ENCODE results near the gene TMEM243.
A peak's percentile ranks its signal among the peaks of the same experiment; 100 is the strongest.
"Not testable (repeated sequence)": the region's sequence is repeated elsewhere in the genome, so short reads cannot be mapped to it uniquely, and the experiment has no call there.

TMEM243 gene

DNA sequence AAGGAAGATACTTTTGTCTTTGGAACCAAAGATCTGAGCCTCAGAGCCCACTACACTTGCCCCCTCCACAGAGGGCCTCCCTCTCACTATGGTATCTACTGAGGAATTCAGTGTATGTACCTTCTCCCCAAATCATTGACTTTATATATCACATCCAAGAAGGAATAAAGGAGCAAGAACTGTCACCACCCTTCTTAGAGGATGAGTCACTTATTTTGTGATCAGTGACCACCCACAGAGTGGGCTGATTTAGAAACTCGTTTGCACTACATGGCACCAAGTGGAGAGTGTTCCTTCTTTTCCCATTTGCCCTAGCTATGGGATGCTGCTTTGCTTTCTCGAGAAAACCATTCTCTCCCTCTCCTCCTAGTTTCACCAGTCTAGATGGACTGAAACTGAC, 5.7 kb downstream of the TMEM243 start:
- no peak for FAIRE-seq
- no peak for DNase-seq (ENCODE audit: extremely low spot score, insufficient read length, low read depth)

DNA sequence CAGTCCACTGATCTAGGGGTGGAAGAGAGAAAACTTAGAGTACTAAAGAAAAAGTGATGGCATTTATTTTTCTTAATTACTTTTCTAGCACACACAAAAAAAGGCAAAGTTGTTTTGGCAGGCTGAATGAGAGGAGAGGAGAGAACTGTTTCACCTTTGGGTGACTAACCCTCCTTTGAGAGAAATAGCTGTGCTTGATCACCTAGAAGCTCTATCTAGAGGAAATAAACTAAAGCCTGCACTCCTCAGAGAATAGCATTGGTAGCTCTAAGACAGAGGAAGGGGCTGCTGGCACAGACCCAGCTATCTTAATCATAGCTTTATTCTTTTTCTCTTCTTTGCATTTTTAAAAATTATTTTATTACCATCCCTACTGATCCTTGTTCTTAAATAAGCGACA, 6.3 kb downstream of the TMEM243 start:
- DNase-seq (ENCODE audit: extremely low spot score, insufficient read length, low read depth) (no peak), FAIRE-seq (peak; percentile 47)

- FAIRE-seq, result no peak
- no peak for DNase-seq (ENCODE audit: extremely low spot score, insufficient read length, low read depth)
Measured at GRCh38 chr7:87212498-87212897, 7.0 kb downstream of the TMEM243 start.

GRCh38 chr7:87210506-87210905, 9.0 kb downstream of the TMEM243 start:
- no peak for DNase-seq (ENCODE audit: extremely low spot score, insufficient read length, low read depth)
- FAIRE-seq, result no peak

DNA sequence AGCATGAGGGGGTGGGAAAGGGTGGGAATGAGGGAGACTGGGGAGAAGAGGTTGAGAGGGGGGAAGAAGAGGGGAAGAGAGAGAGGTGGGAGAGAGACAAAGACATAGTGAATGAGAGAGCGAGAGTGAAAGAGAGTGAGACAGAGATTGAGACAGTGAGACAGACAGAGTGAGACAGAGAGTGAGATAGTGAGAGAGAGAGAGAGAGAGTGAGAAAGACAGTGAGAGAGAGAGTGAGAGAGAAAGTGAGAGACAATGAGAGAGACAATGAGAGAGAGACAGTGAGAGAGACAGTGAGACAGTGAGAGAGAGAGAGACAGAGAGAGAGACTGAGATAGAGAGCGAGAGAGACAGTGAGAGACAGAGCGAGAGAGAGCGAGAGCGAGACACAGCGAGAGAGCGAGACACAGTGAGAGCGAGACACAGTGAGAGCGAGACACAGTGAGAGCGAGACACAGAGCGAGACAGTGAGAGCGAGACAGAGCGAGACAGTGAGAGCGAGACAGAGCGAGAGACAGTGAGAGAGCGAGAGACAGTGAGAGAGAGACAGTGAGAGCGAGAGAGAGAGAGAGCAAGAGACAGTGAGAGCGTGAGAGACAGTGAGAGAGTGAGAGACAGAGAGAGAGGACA, 10.1 kb downstream of the TMEM243 start:
- FAIRE-seq (no peak), DNase-seq (ENCODE audit: extremely low spot score, insufficient read length, low read depth) (no peak)

DNA sequence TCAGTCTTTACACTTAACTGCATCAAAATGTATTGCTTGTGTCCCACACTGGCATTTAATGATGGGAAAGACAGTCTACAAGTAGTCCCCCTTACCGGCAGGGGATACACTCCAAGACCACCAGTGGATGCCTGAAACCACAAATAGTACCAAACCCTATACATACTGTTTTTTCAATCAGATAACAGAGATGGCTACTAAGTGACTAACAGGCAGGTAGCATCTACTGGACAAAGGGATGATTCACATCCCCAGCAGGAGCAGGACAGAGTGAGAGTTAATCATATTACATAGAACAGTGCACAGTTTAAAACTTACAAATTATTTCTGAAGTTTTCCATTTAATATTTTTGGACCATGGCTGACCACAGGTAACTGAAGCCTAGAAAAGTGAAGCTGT, 13.2 kb downstream of the TMEM243 start:
- FAIRE-seq (no peak), DNase-seq (ENCODE audit: extremely low spot score, insufficient read length, low read depth) (no peak)

DNA sequence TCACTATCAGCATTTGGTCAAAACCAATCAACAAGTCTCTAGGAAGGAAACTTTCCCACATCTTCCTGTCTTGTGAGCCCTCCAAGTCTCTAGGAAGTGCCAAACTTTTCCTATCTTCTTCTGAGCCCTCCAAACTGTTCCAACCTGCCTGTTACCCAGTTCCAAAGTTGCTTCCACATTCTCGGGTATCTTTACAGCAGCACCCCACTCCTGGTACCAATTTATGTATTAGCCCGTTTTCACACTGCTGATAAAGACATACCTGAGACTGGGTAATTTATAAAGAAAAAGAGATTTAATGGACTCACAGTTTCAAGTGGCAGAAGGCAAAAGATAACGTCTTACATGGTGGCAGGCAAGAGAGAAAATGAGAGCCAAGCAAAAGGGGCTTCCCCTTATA, 13.8 kb downstream of the TMEM243 start:
- not testable (repeated sequence) for FAIRE-seq; DNase-seq (ENCODE audit: extremely low spot score, insufficient read length, low read depth)

GRCh38 chr7:87204933-87205332, 14.6 kb downstream of the TMEM243 start:
- FAIRE-seq (no peak), DNase-seq (ENCODE audit: extremely low spot score, insufficient read length, low read depth) (no peak)

DNA sequence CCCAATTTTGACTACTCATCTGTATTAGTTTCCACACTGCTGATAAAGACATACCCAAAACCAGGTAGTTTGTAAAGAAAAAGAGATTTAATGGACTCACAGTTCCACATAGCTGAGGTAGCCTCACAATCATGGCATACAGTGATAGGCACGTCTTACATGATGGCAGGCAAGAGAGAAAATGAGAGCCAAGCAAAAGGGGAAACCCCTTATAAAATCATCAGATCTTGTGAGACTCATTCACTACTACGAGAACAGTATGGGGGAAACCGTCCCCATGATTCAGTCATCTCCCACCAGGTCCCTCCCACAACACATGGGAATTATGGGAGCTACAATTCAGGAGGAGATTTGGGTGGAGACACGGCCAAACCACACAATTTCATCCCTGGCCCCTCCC, 15.6 kb downstream of the TMEM243 start:
- not testable (repeated sequence) for DNase-seq (ENCODE audit: extremely low spot score, insufficient read length, low read depth); FAIRE-seq

DNA sequence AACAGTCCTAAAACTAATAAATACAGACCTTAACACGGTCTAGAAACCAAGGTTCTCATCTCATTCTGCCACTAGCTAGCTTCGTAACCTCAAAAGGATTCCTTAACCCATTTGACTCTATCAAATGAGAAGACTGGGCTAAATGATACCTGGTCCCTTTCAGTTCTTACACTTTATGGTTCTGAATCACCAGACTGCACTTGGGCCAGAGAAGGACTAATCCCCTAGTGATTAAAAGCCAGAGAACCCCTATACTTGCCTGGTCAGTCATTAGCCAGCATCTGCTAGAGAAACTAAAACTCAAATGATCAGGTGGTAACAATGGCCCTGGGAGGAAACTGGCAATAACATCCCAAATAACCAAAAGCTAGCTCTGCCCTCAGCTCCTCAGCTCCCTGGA, 16.8 kb downstream of the TMEM243 start:
- peak; percentile 64 for FAIRE-seq
- no peak for DNase-seq (ENCODE audit: extremely low spot score, insufficient read length, low read depth)

GRCh38 chr7:87202208-87202607, 17.3 kb downstream of the TMEM243 start:
- no peak for DNase-seq (ENCODE audit: extremely low spot score, insufficient read length, low read depth)
- no peak for FAIRE-seq

DNA sequence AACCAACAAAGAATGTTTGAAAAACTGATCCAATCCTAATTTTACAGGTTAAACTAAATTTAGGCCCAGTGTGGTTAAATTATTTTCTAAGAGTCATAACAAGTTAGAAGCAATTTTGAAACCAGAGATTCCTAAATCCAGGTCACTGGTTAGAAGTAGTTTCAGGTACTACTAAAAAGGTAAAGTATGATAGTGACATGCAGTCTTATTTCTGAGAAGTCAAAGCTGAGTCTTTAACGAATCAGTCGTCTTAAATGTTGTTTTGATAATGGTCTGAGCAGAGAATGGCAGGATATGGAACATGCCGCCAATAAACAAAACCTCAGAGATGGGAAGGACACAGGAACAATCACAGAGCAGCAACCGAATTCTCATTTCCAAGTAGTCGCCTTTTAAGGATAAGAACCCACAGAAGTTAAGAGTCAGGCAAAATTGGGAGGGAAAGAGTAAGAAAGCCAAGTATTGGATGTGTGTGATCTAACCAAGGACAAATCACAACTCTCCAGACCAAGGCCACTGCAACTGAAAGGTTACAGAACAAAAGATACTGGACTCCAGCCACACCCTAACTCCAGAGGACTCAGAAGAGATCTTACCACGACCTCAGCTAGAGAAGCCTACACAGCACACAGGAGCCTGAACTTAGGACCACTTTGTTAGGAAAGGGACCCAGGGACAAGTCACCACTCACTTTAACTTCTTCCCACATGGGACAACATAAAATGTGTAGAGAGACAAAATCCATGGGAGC, 19.7 kb downstream of the TMEM243 start:
- FAIRE-seq (no peak), DNase-seq (ENCODE audit: extremely low spot score, insufficient read length, low read depth) (no peak)

- FAIRE-seq, result no peak
Measured at GRCh38 chr7:87199241-87199640, 20.3 kb downstream of the TMEM243 start.

GRCh38 chr7:87193912-87194311, 25.6 kb downstream of the TMEM243 start:
- FAIRE-seq (no peak), DNase-seq (ENCODE audit: extremely low spot score, insufficient read length, low read depth) (no peak)

More at GRCh38 chr7:87199241-87199640, 20.3 kb downstream of the TMEM243 start:
- DNase-seq (ENCODE audit: extremely low spot score, insufficient read length, low read depth), result no peak

DNA sequence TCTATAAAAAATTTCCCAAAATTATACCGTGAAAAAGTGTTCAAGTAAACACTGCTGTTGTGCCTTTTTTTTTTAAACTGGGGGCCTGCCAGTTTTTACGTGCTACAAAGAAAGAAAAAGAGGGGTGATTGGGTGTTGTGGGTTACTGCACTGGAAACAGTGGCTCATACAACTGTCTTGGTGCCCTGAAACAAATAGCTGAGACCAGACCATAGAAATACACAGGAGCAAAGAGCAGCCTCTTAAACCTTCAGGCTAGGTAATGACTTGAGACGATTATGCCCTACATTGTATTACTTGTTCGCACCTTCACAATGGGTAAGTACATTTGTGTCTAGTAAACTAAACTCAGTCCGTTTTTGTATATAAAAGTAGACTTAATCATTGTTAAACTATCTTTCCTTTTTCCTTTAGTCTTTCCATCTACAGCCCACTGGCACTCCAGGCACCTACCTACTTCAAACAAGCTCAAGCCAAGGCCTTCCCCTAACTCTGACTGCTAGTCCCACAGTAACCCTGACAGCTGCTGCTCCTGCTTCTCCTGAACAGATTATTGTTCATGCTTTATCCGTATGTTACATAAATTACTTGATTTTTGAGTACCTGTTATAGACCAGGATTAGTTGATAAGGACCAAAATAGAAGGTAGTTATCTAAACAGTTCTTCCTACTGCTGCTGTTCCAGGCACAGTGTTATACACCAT, 26.6 kb downstream of the TMEM243 start:
- DNase-seq (ENCODE audit: extremely low spot score, insufficient read length, low read depth), result no peak
- no peak for FAIRE-seq

GRCh38 chr7:87190783-87191182, 28.7 kb downstream of the TMEM243 start:
- no peak for FAIRE-seq

GRCh38 chr7:87188930-87189329, 30.6 kb downstream of the TMEM243 start:
- FAIRE-seq, result no peak
- no peak for DNase-seq (ENCODE audit: extremely low spot score, insufficient read length, low read depth)

More at GRCh38 chr7:87190783-87191182, 28.7 kb downstream of the TMEM243 start:
- DNase-seq (ENCODE audit: extremely low spot score, insufficient read length, low read depth), result no peak

DNA sequence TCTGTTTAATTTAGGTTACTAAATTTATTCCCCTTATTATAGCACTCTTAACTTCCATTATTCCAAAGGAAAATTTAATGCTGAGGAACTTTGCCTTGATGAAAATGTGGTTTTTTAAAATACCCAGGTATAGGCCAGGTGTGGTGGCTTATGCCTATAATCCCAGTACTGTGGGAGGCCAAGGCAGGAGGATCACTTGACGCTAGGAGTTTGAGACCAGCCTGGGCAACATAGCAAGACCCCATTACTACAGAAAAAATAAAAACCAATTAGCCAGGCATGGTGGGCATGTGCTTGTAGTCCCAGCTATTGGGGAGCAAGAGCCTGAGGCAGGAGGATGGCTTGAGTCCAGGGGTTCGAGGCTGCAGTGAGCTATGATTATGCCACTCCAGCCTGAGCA, 32.4 kb downstream of the TMEM243 start:
- no peak for DNase-seq (ENCODE audit: extremely low spot score, insufficient read length, low read depth)
- no peak for FAIRE-seq

DNA sequence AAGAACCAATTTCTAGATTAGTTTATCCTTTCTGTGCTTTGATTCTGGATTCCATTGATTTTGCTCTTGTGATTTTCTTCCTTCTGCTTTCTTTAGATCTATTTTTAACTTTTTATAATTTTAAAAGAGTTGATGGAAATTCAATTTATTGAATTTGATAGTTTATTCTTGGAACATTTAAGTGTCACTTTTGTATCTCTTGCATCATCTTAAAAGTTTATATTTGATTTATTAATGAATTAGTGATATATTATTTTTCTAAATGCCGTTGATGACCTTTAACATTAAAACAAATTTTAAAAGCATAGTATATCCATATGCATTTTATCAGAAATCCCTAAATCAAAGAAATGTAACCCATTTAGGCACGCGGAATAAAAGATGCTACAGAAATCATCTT, 40.4 kb downstream of the TMEM243 start:
- FAIRE-seq (no peak), DNase-seq (ENCODE audit: extremely low spot score, insufficient read length, low read depth) (no peak)

- FAIRE-seq, result no peak
- DNase-seq (ENCODE audit: extremely low spot score, insufficient read length, low read depth), result no peak
Measured at GRCh38 chr7:87178320-87178719, 41.2 kb downstream of the TMEM243 start.

- FAIRE-seq, result no peak
- no peak for DNase-seq (ENCODE audit: extremely low spot score, insufficient read length, low read depth)
Measured at GRCh38 chr7:87173471-87173870, 46.1 kb downstream of the TMEM243 start.
